HCT116 (cell line): ENCODE results near the gene EIF3B. TPM values are rescaled to one million over a fixed set of nuclear protein-coding genes. Genes with fewer than 3 reads are reported as not detected.

Source experiments
- ATAC-seq: fragments of 200-7000 bp; cut with Tn5 transposase; 2 replicates; pipeline ENCODE4 v1.9.1; 2020; ENCODE audit warnings: mild to moderate bottlenecking, moderate library complexity
- BruUV-seq: library from RNA; stranded (reverse); fragments of 400-500 nt; replicated peaks from 2 replicates; lab custom pipeline; 2021; lab: Mats Ljungman, UMichigan
- CTCF ChIA-PET: fragments of 300-600 bp; sonication (Branson Sonifier 250); formaldehyde crosslinking; loops from one replicate; lab custom pipeline; 2021; ENCODE audit warnings: antibody characterized with exemption; lab: Charles Lee
- POLR2A ChIA-PET: fragments of 300-600, 350-600 bp; sonication (Branson Sonifier 250); formaldehyde crosslinking; loops from one replicate; lab custom pipeline; 2021; ENCODE audit warnings: antibody characterized with exemption; lab: Charles Lee
- RAD21 ChIA-PET, 2 experiments: fragments of 300-600 bp; sonication (Branson Sonifier 250); formaldehyde crosslinking; loops; one replicate each; lab custom pipeline; 2023; ENCODE audit warnings: low total read pairs in 2 of 2; ENCODE audit not compliant: uncharacterized antibody in 2 of 2, unreplicated experiment in 2 of 2, low non-redundant PET in 1 of 2; lab: Charles Lee
- DNase-seq: peaks from one replicate; pipeline ENCODE4 v3.0.0-alpha.2; 2010; ENCODE audit warnings: low read depth, low spot score
- H2AFZ ChIP-seq: fragments of 200-600 bp; shearing (Covaris generic), sonication (generic); 2 replicates; pipeline ENCODE4 v1.6.1; 2017; ENCODE audit warnings: low read depth, mixed run types, mixed read lengths, antibody characterized with exemption, low read length; ENCODE audit not compliant: poor library complexity, severe bottlenecking
- H3K27ac ChIP-seq: 2 replicates; pipeline ENCODE4 v1.5.1; 2012; ENCODE audit warnings: low read depth, low read length
- H3K27me3 ChIP-seq: fragments of 200-600 bp; sonication (generic); 2 replicates; pipeline ENCODE4 v1.6.1; 2016; ENCODE audit warnings: mixed run types, low read length, mixed read lengths; ENCODE audit not compliant: insufficient read depth
- H3K36me3 ChIP-seq, 2 experiments: fragments of 200-500 bp in 1 of 2; fragments of 200-600 bp in 1 of 2; sonication (Bioruptor generic) in 1 of 2; sonication (generic) in 1 of 2; 2 replicates each; pipeline versions ENCODE4 v1.5.1 to v1.6.1; 2014 to 2016; ENCODE audit warnings: low read length in 2 of 2, inconsistent platforms in 1 of 2, mixed read lengths in 1 of 2, mixed run types in 1 of 2; ENCODE audit not compliant: insufficient read depth in 2 of 2, control insufficient read depth in 1 of 2
- H3K4me1 ChIP-seq, 2 experiments: fragments of 200-600 bp in 1 of 2; sonication (generic) in 1 of 2; 2 replicates each; pipeline versions ENCODE4 v1.5.1 to v1.6.1; 2012 to 2017; ENCODE audit warnings: low read length in 2 of 2, inconsistent platforms in 1 of 2, mild to moderate bottlenecking in 1 of 2, mixed read lengths in 1 of 2, mixed run types in 1 of 2, moderate library complexity in 1 of 2; ENCODE audit not compliant: insufficient read depth in 2 of 2, control insufficient read depth in 1 of 2
- H3K4me2 ChIP-seq: fragments of 200-600 bp; sonication (generic); 2 replicates; pipeline ENCODE4 v1.6.1; 2017; ENCODE audit warnings: mixed run types, low read length, mixed read lengths
- H3K4me3 ChIP-seq, 2 experiments: fragments of 200-600 bp in 1 of 2; sonication (generic) in 1 of 2; replicated peaks in 1 of 2; 2 replicates each; pipeline ENCODE4 v1.5.1; 2011 to 2016; ENCODE audit warnings: low read length in 2 of 2, control low read depth in 1 of 2, low read depth in 1 of 2, mild to moderate bottlenecking in 1 of 2, mixed read lengths in 1 of 2, mixed run types in 1 of 2
- H3K79me2 ChIP-seq: fragments of 200-600 bp; sonication (generic); 2 replicates; pipeline ENCODE4 v1.6.1; 2017; ENCODE audit warnings: mild to moderate bottlenecking, mixed run types, low read length, moderate library complexity, mixed read lengths; ENCODE audit not compliant: insufficient read depth
- H3K9ac ChIP-seq: fragments of 200-600 bp; sonication (generic); 2 replicates; pipeline ENCODE4 v1.6.1; 2016; ENCODE audit warnings: low read length, mixed read lengths
- H3K9me2 ChIP-seq: fragments of 200-600 bp; sonication (generic), shearing (Covaris generic); 2 replicates; pipeline ENCODE4 v1.6.1; 2017; ENCODE audit warnings: mixed run types, mild to moderate bottlenecking, moderate library complexity; ENCODE audit not compliant: insufficient read depth
- H3K9me3 ChIP-seq, 2 experiments: fragments of 200-500 bp in 1 of 2; fragments of 200-600 bp in 1 of 2; sonication (Bioruptor generic) in 1 of 2; sonication (generic) in 1 of 2; 2 replicates each; pipeline ENCODE4 v1.6.1; 2014 to 2017; ENCODE audit warnings: low read length in 2 of 2, mixed read lengths in 2 of 2, inconsistent platforms in 1 of 2, low read depth in 1 of 2, mild to moderate bottlenecking in 1 of 2, mixed run types in 1 of 2, moderate library complexity in 1 of 2; ENCODE audit not compliant: control insufficient read depth in 1 of 2, insufficient read depth in 1 of 2
- H4K20me1 ChIP-seq: fragments of 200-600 bp; sonication (generic), shearing (Covaris generic); 2 replicates; pipeline ENCODE4 v1.6.1; 2017; ENCODE audit warnings: mixed run types, mild to moderate bottlenecking, moderate library complexity; ENCODE audit not compliant: insufficient read depth
- EGR1 ChIP-seq: IDR thresholded peaks from 2 replicates; pipeline ENCODE4 v1.6.1; 2012; ENCODE audit warnings: low read depth
- ELF1 ChIP-seq: IDR thresholded peaks from 2 replicates; pipeline ENCODE4 v1.6.1; 2012; ENCODE audit warnings: low read depth, borderline replicate concordance
- EZH2phosphoT487 ChIP-seq: fragments of 200-600 bp; IDR thresholded peaks from 2 replicates; pipeline ENCODE4 v1.6.1; 2018; ENCODE audit warnings: antibody characterized with exemption, borderline replicate concordance
- FOSL1 ChIP-seq: IDR thresholded peaks from 2 replicates; pipeline ENCODE4 v1.6.1; 2012; ENCODE audit warnings: low read depth
- POLR2AphosphoS5 ChIP-seq: IDR thresholded peaks from 2 replicates; pipeline ENCODE4 v1.6.1; 2011; ENCODE audit warnings: mild to moderate bottlenecking, low read depth, low read length, moderate library complexity
- REST ChIP-seq: IDR thresholded peaks from 2 replicates; pipeline ENCODE4 v1.6.1; 2012; ENCODE audit warnings: low read depth
- ZNF274 ChIP-seq: fragments of 200-500 bp; sonication (Bioruptor generic); IDR thresholded peaks from 2 replicates; pipeline ENCODE4 v1.6.1; 2014; ENCODE audit warnings: mild to moderate bottlenecking, low read depth, low read length, inconsistent platforms
- intact Hi-C: fragments of 100-400 bp; cut with micrococcal nuclease; formaldehyde crosslinking; loops from 2 replicates; pipeline ENCODE4 v1.10.0; 2022
- total RNA-seq: library from RNA; stranded (reverse); gene quantifications from one replicate; pipeline ENCODE4 v1.2.1, GENCODE V29; 2021; ENCODE audit not compliant: unreplicated experiment
- TF ChIP-seq, protein P1 (sequence below): IDR thresholded peaks from 2 replicates; pipeline ENCODE4 v1.6.1; 2011; ENCODE audit warnings: mild to moderate bottlenecking, low read length, moderate library complexity; ENCODE audit not compliant: insufficient replicate concordance; ENCODE audit errors: extremely low read depth

Gene EIF3B
- total RNA-seq, 1 experiment from 2014 or later, result 324 TPM

DNA sequence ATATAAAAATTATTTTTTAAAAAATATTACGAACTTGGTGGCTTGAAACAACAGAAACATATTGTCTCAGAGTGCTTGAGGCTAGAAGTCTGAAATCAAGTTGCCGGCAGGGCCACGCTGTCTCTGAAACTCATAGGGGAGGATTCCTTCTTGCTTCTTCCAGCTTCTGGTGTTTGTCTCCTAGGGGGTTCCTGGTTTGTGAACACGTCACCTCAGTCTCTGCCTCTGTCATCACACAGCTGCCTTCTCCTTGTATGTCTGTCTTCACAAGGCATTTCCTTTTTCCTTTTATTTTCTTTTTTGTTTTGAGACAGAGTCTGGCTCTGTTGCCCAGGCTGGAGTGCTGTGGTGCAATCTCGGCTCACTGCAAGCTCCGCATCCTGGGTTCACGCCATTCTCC, 27.7 kb upstream of the EIF3B start:
- TF ChIP-seq FOSL1 (no peak), EGR1 (no peak), EZH2phosphoT487 (no peak), REST (no peak), ZNF274 (no peak), ELF1 (no peak), POLR2AphosphoS5 (no peak)
- TF ChIP-seq, protein P1, sequence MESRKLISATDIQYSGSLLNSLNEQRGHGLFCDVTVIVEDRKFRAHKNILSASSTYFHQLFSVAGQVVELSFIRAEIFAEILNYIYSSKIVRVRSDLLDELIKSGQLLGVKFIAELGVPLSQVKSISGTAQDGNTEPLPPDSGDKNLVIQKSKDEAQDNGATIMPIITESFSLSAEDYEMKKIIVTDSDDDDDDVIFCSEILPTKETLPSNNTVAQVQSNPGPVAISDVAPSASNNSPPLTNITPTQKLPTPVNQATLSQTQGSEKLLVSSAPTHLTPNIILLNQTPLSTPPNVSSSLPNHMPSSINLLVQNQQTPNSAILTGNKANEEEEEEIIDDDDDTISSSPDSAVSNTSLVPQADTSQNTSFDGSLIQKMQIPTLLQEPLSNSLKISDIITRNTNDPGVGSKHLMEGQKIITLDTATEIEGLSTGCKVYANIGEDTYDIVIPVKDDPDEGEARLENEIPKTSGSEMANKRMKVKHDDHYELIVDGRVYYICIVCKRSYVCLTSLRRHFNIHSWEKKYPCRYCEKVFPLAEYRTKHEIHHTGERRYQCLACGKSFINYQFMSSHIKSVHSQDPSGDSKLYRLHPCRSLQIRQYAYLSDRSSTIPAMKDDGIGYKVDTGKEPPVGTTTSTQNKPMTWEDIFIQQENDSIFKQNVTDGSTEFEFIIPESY, result no peak
- Histone ChIP-seq H3K79me2 (no peaks in the 10 kb centered on the region), H3K9me2 (no peaks in the 10 kb centered on the region), H3K4me3 (no peak overlapping the region), H3K27me3 (no peaks in the 10 kb centered on the region), H2AFZ (no peak overlapping the region), H3K27ac (no peak overlapping the region), H3K4me2 (no peak overlapping the region), H3K9ac (no peak overlapping the region), H3K36me3 (no peaks in the 10 kb centered on the region), H3K9me3 (no peaks in the 10 kb centered on the region), H3K4me1 (no peaks in the 10 kb centered on the region), H4K20me1 (no peaks in the 10 kb centered on the region)
- intact Hi-C loops, result no loop called here
- BruUV-seq, result no TSS peak
- ChIA-PET POLR2A (no interaction called here), RAD21 (no interaction called here), CTCF (no interaction called here)
- no peak for ATAC-seq
- no peak for DNase-seq
